ENCODE results near the gene RBL1. TPM values are rescaled to one million over a fixed set of nuclear protein-coding genes. Genes with fewer than 3 reads are reported as not detected.
"Not testable (repeated sequence)": the region's sequence is repeated elsewhere in the genome, so short reads cannot be mapped to it uniquely, and the experiment has no call there.

Gene RBL1
- total RNA-seq, 1 donor from 2014 or later = 3.4 TPM

DNA sequence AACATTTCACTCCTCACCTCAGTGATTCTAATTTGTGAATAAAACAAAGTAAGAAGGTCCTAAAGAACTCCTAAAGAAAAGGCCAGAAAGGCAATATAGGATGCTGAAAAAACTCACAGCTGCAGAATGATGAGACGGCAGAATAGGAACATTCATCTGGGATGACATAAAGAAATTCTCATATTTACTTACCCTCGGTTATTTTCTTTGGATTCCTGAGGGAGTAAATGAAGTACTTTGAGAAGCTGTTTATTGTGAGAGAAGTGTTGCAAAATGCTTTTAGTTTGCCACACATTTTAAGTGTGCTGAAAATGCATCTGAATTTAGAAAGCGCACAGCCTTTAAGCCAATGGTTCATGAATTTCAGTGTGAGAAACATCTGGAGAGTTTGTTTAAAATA, 35.7 kb upstream of the RBL1 start:
- no peaks in the 10 kb centered on the region for H3K4me1 ChIP-seq (ENCODE audit: insufficient read depth, low read length)
- no peak overlapping the region for H3K4me3 ChIP-seq (ENCODE audit: insufficient read depth, low read depth, low read length)
- H3K27ac ChIP-seq (ENCODE audit: low read depth, low read length) = no peak overlapping the region
- no peaks in the 10 kb centered on the region for H3K27me3 ChIP-seq (ENCODE audit: insufficient read depth, low read length)
- H3K9me3 ChIP-seq (ENCODE audit: insufficient read depth, low read depth, low read length) = no peaks in the 10 kb centered on the region
- no peaks in the 10 kb centered on the region for H3K36me3 Mint-ChIP-seq (ENCODE audit: low read depth, unreplicated experiment)
- H3K4me2 ChIP-seq (ENCODE audit: low read length) = no peak overlapping the region
- H3K9ac ChIP-seq (ENCODE audit: low read length) = no peak overlapping the region
- no peaks in the 10 kb centered on the region for H4K20me1 ChIP-seq (ENCODE audit: insufficient read depth, low read length)
- FAIRE-seq = no peak
- no peaks in the 10 kb centered on the region for H3K9me3 Mint-ChIP-seq (ENCODE audit: unreplicated experiment)
- no peak for DNase-seq (ENCODE audit: low read depth)
- H3K4me1 Mint-ChIP-seq (ENCODE audit: low read depth, unreplicated experiment) = no peaks in the 10 kb centered on the region
- TF ChIP-seq, protein P1, sequence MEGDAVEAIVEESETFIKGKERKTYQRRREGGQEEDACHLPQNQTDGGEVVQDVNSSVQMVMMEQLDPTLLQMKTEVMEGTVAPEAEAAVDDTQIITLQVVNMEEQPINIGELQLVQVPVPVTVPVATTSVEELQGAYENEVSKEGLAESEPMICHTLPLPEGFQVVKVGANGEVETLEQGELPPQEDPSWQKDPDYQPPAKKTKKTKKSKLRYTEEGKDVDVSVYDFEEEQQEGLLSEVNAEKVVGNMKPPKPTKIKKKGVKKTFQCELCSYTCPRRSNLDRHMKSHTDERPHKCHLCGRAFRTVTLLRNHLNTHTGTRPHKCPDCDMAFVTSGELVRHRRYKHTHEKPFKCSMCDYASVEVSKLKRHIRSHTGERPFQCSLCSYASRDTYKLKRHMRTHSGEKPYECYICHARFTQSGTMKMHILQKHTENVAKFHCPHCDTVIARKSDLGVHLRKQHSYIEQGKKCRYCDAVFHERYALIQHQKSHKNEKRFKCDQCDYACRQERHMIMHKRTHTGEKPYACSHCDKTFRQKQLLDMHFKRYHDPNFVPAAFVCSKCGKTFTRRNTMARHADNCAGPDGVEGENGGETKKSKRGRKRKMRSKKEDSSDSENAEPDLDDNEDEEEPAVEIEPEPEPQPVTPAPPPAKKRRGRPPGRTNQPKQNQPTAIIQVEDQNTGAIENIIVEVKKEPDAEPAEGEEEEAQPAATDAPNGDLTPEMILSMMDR (IDR thresholded peaks at IDR 0.05; ENCODE audit: insufficient read depth, low read depth, low read length) = no peak
- no peak for TF ChIP-seq EZH2 (IDR thresholded peaks at IDR 0.05; ENCODE audit: insufficient read depth, low read length)
- H3K36me3 ChIP-seq (ENCODE audit: insufficient read depth, low read length) = no peaks in the 10 kb centered on the region
- H3K4me3 Mint-ChIP-seq (ENCODE audit: unreplicated experiment) = no peak overlapping the region
- H2AFZ ChIP-seq (ENCODE audit: low read depth, low read length) = no peak overlapping the region
- no peaks in the 10 kb centered on the region for H3K79me2 ChIP-seq (ENCODE audit: insufficient read depth, low read length)
- H3K27me3 Mint-ChIP-seq (ENCODE audit: low read depth, unreplicated experiment) = peaks cover 23% of the 10 kb centered on the region
- H3K27ac Mint-ChIP-seq (ENCODE audit: unreplicated experiment) = no peak overlapping the region

DNA sequence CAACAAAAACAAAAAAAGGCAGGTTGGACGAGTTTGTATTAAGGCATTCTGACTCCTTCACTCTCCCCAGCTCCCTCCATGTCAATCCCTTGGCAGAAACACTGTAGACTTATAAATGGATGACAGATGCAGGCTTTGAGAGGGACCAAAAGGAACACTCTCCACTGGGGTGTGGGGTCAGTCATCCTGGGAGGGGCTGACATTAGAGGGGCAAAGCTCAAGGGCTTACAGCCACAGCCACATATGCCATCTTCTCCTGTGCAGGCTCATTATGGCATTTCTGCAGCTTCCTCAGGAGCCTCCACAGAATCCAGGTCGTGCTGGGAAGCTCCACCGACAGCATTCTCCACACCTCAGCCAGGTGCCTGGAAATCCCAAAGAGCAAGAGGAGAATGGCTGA, 33.0 kb upstream of the RBL1 start:
- peaks cover 14% of the 10 kb centered on the region for H3K27me3 Mint-ChIP-seq (ENCODE audit: low read depth, unreplicated experiment)
- no peaks in the 10 kb centered on the region for H3K36me3 ChIP-seq (ENCODE audit: insufficient read depth, low read length)
- H3K9me3 ChIP-seq (ENCODE audit: insufficient read depth, low read depth, low read length) = no peaks in the 10 kb centered on the region
- H2AFZ ChIP-seq (ENCODE audit: low read depth, low read length) = no peak overlapping the region
- no peak overlapping the region for H3K27ac Mint-ChIP-seq (ENCODE audit: unreplicated experiment)
- H3K27ac ChIP-seq (ENCODE audit: low read depth, low read length) = no peak overlapping the region
- FAIRE-seq = no peak
- H4K20me1 ChIP-seq (ENCODE audit: insufficient read depth, low read length) = no peaks in the 10 kb centered on the region
- TF ChIP-seq EZH2 (IDR thresholded peaks at IDR 0.05; ENCODE audit: insufficient read depth, low read length) = no peak
- TF ChIP-seq, protein P1 (IDR thresholded peaks at IDR 0.05; ENCODE audit: insufficient read depth, low read depth, low read length) = no peak
- no peaks in the 10 kb centered on the region for H3K9me3 Mint-ChIP-seq (ENCODE audit: unreplicated experiment)
- H3K27me3 ChIP-seq (ENCODE audit: insufficient read depth, low read length) = no peaks in the 10 kb centered on the region
- no peak overlapping the region for H3K9ac ChIP-seq (ENCODE audit: low read length)
- no peak overlapping the region for H3K4me2 ChIP-seq (ENCODE audit: low read length)
- no peak overlapping the region for H3K4me3 Mint-ChIP-seq (ENCODE audit: unreplicated experiment)
- H3K79me2 ChIP-seq (ENCODE audit: insufficient read depth, low read length) = no peaks in the 10 kb centered on the region
- DNase-seq (ENCODE audit: low read depth) = no peak
- no peaks in the 10 kb centered on the region for H3K4me1 Mint-ChIP-seq (ENCODE audit: low read depth, unreplicated experiment)
- no peaks in the 10 kb centered on the region for H3K36me3 Mint-ChIP-seq (ENCODE audit: low read depth, unreplicated experiment)
- H3K4me1 ChIP-seq (ENCODE audit: insufficient read depth, low read length) = no peaks in the 10 kb centered on the region
- H3K4me3 ChIP-seq (ENCODE audit: insufficient read depth, low read depth, low read length) = no peak overlapping the region

DNA sequence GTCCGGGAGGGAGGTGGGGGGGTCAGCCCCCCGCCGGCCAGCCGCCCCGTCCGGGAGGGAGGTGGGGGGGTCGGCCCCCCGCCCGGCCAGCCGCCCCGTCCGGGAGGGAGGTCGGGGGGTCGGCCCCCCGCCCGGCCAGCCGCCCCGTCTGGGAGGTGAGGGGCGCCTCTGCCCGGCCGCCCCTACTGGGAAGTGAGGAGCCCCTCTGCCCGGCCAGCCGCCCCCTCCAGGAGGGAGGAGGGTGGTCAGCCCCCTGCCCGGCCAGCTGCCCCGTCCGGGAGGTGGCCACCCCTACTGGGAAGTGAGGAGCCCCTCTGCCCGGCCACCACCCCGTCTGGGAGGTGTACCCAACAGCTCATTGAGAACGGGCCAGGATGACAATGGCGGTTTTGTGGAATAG, 30.5 kb upstream of the RBL1 start:
- H3K27me3 ChIP-seq (ENCODE audit: insufficient read depth, low read length); FAIRE-seq: not testable (repeated sequence)

More for the DNA sequence above, 30.5 kb upstream of the RBL1 start:
- H3K36me3 Mint-ChIP-seq (ENCODE audit: low read depth, unreplicated experiment); H3K4me3 ChIP-seq (ENCODE audit: insufficient read depth, low read depth, low read length); DNase-seq (ENCODE audit: low read depth); H3K4me1 Mint-ChIP-seq (ENCODE audit: low read depth, unreplicated experiment); H3K4me3 Mint-ChIP-seq (ENCODE audit: unreplicated experiment); H3K9me3 Mint-ChIP-seq (ENCODE audit: unreplicated experiment); H3K27ac ChIP-seq (ENCODE audit: low read depth, low read length); H2AFZ ChIP-seq (ENCODE audit: low read depth, low read length); H4K20me1 ChIP-seq (ENCODE audit: insufficient read depth, low read length); H3K27me3 Mint-ChIP-seq (ENCODE audit: low read depth, unreplicated experiment); H3K27ac Mint-ChIP-seq (ENCODE audit: unreplicated experiment); H3K36me3 ChIP-seq (ENCODE audit: insufficient read depth, low read length); H3K9ac ChIP-seq (ENCODE audit: low read length); H3K79me2 ChIP-seq (ENCODE audit: insufficient read depth, low read length); H3K4me2 ChIP-seq (ENCODE audit: low read length); H3K4me1 ChIP-seq (ENCODE audit: insufficient read depth, low read length); H3K9me3 ChIP-seq (ENCODE audit: insufficient read depth, low read depth, low read length): not testable (repeated sequence)

All from astrocyte (in vitro differentiated cells and primary cell).